Chondrocyte (in vitro differentiated cells): ENCODE data around the gene AUTS2. TPM values are rescaled to one million over a fixed set of nuclear protein-coding genes. Genes with fewer than 3 reads are reported as not detected.

Experiments
- DNase-seq: peaks from one replicate; pipeline ENCODE4 v3.0.0; 2021; ENCODE audit warnings: mixed read lengths, low spot score
- H3K27ac Mint-ChIP-seq: one replicate; pipeline ENCODE4 v1.8.0; 2021; ENCODE audit warnings: mild to moderate bottlenecking, moderate library complexity, mixed read lengths; ENCODE audit not compliant: unreplicated experiment
- H3K27me3 Mint-ChIP-seq: 2 replicates; pipeline ENCODE4 v1.8.0; 2021; ENCODE audit warnings: low read depth, mixed read lengths
- H3K36me3 Mint-ChIP-seq: 2 replicates; pipeline ENCODE4 v1.8.0; 2021; ENCODE audit warnings: low read depth, mixed read lengths
- H3K4me1 Mint-ChIP-seq: 2 replicates; pipeline ENCODE4 v1.8.0; 2021; ENCODE audit warnings: low read depth, mild to moderate bottlenecking, mixed read lengths
- H3K4me3 Mint-ChIP-seq: one replicate; pipeline ENCODE4 v1.8.0; 2021; ENCODE audit warnings: mild to moderate bottlenecking, moderate library complexity, mixed read lengths; ENCODE audit not compliant: unreplicated experiment
- H3K9me3 Mint-ChIP-seq: 2 replicates; pipeline ENCODE4 v1.8.0; 2021; ENCODE audit warnings: low read depth, mixed read lengths
- CTCF ChIP-seq: fragments of 200-600 bp; sonication (generic); IDR thresholded peaks from 2 replicates; pipeline ENCODE4 v1.5.0; 2021; ENCODE audit warnings: antibody characterized with exemption, mild to moderate bottlenecking, moderate library complexity
- total RNA-seq: library from RNA; stranded (reverse); gene quantifications from 3 replicates; pipeline ENCODE4 v1.2.1, GENCODE V29; 2021

The AUTS2 gene
- total RNA-seq, 1 donor from 2014 or later: 31.5 TPM

DNA sequence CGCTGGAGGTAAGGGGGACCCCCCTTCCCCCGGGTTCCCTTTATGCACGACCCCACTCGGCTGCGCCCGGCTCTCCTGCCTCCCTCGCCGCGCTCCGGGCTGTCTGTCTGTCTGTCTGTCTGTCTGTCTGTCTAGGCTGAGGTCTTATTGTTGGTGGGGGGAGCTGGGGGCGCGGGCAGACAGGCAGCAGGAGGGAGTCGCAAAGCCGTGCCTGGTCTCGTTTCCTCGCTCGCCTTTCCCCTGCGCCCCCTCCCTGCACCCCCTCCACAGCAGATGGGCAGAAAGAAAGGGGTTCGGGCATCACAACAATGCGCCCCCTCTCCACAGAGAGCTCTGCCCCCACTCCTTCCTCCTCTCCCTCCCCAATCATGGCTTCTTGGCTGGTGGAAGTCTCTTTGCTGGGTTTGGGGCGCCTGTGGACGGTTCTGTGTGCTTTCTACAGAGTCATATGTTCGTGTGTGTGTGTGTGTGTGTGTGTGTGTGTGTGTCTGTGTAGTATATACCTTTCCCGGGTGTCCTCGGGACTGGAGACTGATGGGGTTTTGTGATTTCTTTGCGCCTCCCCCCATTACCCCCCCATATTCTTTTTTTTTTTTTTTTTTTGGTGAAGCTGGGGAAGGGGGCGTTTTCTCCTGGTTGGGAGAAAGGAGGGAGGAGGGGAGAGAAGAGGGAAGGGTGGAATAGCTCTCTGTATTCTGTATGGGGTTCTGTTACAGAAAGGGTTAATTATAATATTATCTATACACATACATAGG, 1.9 kb downstream of the AUTS2 start:
- no peak for DNase-seq
- TF ChIP-seq CTCF: no peak
- H3K27me3 Mint-ChIP-seq: no peaks in the 10 kb centered on the region
- H3K4me1 Mint-ChIP-seq: peaks cover 13% of the 10 kb centered on the region
- H3K9me3 Mint-ChIP-seq: no peaks in the 10 kb centered on the region
- H3K27ac Mint-ChIP-seq: peak overlapping the region; percentile 57
- peak overlapping the region; percentile 94 for H3K4me3 Mint-ChIP-seq
- H3K36me3 Mint-ChIP-seq: no peaks in the 10 kb centered on the region

DNA sequence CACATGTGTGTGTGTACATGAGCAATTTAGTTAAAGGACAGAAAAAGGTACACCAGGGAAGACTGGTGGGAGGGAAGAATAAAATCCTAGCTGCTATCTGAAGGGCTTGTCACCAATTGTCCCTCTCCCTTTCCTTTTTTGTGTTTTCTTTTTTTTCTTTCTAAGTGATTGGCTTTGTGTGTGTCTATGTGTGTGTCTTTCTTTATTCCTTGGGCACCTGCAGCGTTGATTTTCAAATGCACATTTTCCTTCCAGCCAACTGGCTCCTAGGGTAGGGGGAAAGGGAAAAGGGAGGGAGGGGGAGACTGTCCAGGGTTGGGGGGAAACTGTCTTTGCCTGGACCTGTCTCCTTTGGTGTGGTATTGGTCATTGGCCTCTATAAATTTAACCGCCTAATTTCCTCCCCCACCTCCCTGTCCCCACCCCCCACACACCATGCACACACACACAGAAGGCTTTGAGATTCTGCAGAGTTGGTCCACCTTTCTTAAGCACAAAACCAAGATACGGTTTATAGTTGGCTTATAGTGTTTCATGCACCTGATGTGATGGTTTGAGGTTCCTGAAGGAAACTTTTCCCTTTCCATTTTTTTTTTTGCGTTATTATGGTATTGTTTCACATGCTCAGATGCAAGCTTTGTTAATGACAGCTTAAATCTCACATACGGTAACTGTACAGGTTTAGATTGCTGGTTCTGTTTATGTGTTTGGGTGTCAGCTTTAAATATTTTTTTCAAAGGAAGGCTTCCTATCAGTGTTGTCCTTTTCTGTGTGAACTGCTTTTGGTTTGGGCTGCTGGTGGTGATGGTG, 2.6 kb downstream of the AUTS2 start:
- H3K4me3 Mint-ChIP-seq: peak overlapping the region; percentile 94
- TF ChIP-seq CTCF: no peak
- DNase-seq: no peak

GRCh38 chr7:69602522-69602921, 4.2 kb downstream of the AUTS2 start:
- no peaks in the 10 kb centered on the region for H3K27me3 Mint-ChIP-seq
- no peak overlapping the region for H3K4me3 Mint-ChIP-seq
- H3K4me1 Mint-ChIP-seq: peaks cover 9% of the 10 kb centered on the region
- H3K36me3 Mint-ChIP-seq: no peaks in the 10 kb centered on the region
- no peak overlapping the region for H3K27ac Mint-ChIP-seq
- no peak for DNase-seq
- TF ChIP-seq CTCF: no peak
- no peaks in the 10 kb centered on the region for H3K9me3 Mint-ChIP-seq

More for the DNA sequence above, 2.6 kb downstream of the AUTS2 start:
- no peak overlapping the region for H3K27ac Mint-ChIP-seq
- H3K4me1 Mint-ChIP-seq: peaks cover 13% of the 10 kb centered on the region
- no peaks in the 10 kb centered on the region for H3K27me3 Mint-ChIP-seq
- no peaks in the 10 kb centered on the region for H3K36me3 Mint-ChIP-seq
- no peaks in the 10 kb centered on the region for H3K9me3 Mint-ChIP-seq

- Mint-ChIP-seq H3K9me3 (no peaks in the 10 kb centered on the region), H3K27me3 (no peaks in the 10 kb centered on the region), H3K4me1 (peaks cover 9% of the 10 kb centered on the region), H3K36me3 (no peaks in the 10 kb centered on the region), H3K4me3 (no peak overlapping the region), H3K27ac (no peak overlapping the region)
- TF ChIP-seq CTCF: no peak
- DNase-seq: no peak
Observed at GRCh38 chr7:69603351-69603750, 5.1 kb downstream of the AUTS2 start.

GRCh38 chr7:69603937-69604494, 5.7 kb downstream of the AUTS2 start:
- Mint-ChIP-seq H3K27me3 (no peaks in the 10 kb centered on the region), H3K4me3 (no peak overlapping the region), H3K4me1 (peaks cover 9% of the 10 kb centered on the region), H3K27ac (no peak overlapping the region), H3K9me3 (no peaks in the 10 kb centered on the region), H3K36me3 (no peaks in the 10 kb centered on the region)
- DNase-seq: no peak
- TF ChIP-seq CTCF: no peak
